Measurements from ENCODE around the gene SPATA9.

DNA sequence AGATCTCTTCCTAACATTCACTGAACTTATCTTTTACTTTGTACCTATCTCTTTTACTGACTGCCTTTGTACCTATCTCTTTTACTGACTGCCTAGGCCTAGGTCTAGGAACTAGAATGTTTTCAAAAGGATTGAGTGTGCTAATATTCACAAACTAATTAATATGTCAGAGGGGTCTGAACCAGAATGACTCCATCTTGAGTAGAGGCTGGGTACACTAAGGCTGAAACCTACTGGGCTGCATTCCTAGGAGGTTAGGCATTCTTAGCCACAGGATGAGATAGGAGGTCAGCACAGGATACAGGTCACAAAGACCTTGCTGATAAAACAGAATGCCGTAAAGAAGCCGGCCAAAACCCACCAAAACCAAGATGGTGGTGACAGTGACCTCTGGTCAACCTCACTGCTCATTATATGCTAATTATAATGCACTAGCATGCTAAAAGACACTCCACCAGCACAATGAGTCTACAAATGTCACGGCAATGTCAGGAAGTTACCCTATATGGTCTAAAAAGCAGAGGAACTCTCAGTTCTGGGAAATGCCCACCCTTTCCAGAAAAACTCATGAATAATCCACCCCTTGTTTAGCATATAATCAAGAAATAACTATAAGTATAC is 45.8 kb upstream of the SPATA9 start:
- no peak for TF ChIP-seq POLR2AphosphoS5 (IDR thresholded peaks at IDR 0.05)
- TF ChIP-seq, protein P1, sequence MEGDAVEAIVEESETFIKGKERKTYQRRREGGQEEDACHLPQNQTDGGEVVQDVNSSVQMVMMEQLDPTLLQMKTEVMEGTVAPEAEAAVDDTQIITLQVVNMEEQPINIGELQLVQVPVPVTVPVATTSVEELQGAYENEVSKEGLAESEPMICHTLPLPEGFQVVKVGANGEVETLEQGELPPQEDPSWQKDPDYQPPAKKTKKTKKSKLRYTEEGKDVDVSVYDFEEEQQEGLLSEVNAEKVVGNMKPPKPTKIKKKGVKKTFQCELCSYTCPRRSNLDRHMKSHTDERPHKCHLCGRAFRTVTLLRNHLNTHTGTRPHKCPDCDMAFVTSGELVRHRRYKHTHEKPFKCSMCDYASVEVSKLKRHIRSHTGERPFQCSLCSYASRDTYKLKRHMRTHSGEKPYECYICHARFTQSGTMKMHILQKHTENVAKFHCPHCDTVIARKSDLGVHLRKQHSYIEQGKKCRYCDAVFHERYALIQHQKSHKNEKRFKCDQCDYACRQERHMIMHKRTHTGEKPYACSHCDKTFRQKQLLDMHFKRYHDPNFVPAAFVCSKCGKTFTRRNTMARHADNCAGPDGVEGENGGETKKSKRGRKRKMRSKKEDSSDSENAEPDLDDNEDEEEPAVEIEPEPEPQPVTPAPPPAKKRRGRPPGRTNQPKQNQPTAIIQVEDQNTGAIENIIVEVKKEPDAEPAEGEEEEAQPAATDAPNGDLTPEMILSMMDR (IDR thresholded peaks at IDR 0.05 in 8 of 11, conservative IDR thresholded peaks at IDR 0.05 in 3 of 11): no peak

Data from spleen (tissue), 7 donors.